Testis (tissue), 2 donors: ENCODE measurements around the gene FOS.

Experiments used
- CTCF ChIP-seq, 3 experiments: fragments of 450-650 bp in 2 of 3; fragments of 200-600 bp in 1 of 3; sonication (generic) in 1 of 3; IDR thresholded peaks; one replicate each; pipeline ENCODE4 v1.5.1; 2016 to 2019; ENCODE audit warnings: antibody characterized with exemption in 3 of 3, mild to moderate bottlenecking in 2 of 3, moderate library complexity in 1 of 3
- POLR2A ChIP-seq: fragments of 450-650 bp; IDR thresholded peaks from one replicate; pipeline ENCODE4 v1.6.1; 2017; ENCODE audit warnings: antibody characterized with exemption, mild to moderate bottlenecking, moderate library complexity

GRCh38 chr14:75275598-75275997, 3.0 kb upstream of the FOS start:
- no peak for TF ChIP-seq CTCF (IDR thresholded peaks at IDR 0.05)
- no peak for TF ChIP-seq POLR2A
